ENCODE measurements around the gene UBA6. TPM values are rescaled to one million over a fixed set of nuclear protein-coding genes. Genes with fewer than 3 reads are reported as not detected.
"Not testable (repeated sequence)": the region's sequence is repeated elsewhere in the genome, so short reads cannot be mapped to it uniquely, and the experiment has no call there.

UBA6 gene
- polyA plus RNA-seq, 2 of the 4 experiments (the other 2 are of a cell fraction), result 33.9 to 84.6 TPM

DNA sequence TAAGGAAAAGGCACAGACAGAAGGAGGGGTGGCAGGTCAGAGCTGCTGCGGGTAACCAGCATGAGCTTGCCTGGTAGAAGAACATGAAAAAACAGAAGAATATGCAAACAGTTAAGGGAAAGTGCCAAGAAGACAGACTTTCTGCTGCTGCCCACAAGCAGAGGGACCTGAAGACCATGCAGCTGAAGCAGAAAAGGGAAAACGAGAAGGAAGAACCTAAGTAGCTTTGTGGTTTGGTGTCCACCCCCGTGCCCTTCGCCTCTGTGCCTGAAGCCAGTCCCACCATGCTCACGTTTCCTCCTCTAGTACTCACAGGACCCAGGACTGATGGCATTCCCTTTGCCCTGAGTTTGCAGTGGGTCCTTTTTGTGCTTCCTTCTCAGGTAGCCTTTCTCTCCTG, 62.8 kb downstream of the UBA6 start (continued):
- TF ChIP-seq NFE2L2 (conservative IDR thresholded peaks at IDR 0.05; ENCODE audit: low read length), result no peak
- TF ChIP-seq FOXS1 (CRISPR knock-in tag; IDR thresholded peaks at IDR 0.05), result no peak

DNA sequence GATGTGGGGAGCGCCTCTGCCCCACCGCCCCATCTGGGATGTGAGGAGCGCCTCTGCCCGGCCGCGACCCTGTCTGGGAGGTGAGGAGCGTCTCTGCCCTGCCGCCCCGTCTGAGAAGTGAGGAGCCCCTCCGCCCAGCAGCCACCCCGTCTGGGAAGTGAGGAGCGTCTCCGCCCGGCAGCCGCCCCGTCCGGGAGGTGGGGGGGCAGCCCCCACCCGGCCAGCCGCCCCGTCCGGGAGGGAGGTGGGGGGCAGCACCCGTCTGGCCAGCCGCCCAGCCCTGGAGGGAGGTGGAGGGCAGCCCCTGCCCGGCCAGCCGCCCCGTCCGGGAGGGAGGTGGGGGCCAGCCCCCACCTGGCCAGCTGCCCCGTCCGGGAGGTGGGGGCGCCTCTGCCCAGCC, 64.0 kb downstream of the UBA6 start:
- H3K4me3 ChIP-seq; H3K9me3 ChIP-seq; H3K4me2 ChIP-seq; H3K27ac ChIP-seq; POLR2A ChIA-PET; DNase-seq (ENCODE audit: low read depth in 1 of 2, low spot score in 1 of 2); CTCF ChIA-PET; FAIRE-seq; ATAC-seq; H3K4me1 ChIP-seq: not testable (repeated sequence)
- WGBS (ENCODE audit: missing lambda C conversion rate), result no CpG with 5 or more reads among the region's 30 CpGs

DNA sequence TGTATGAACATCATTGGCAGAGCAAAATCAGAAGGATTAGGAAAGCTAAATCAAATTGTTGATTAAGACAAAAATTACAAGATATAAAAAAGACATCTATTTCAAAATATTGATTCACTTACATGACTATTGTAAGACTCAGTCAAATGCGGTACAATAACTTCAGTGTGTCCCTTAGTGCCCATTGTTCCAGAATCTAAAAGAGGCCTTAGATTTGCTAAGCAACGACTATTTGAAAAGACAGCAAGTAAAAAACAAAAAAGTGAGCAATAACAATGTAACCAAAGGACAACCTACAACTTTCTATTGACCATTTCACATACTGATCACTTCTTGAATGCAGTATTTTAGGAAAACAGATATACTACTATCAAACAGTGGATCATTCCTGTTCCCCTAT, 65.6 kb downstream of the UBA6 start:
- H3K4me1 ChIP-seq, result no peaks in the 10 kb centered on the region
- FAIRE-seq, result no peak
- CTCF ChIA-PET, result no interaction called here
- 92% methylated on average over 2 of the region's 2 CpGs for WGBS (ENCODE audit: missing lambda C conversion rate)
- H3K4me2 ChIP-seq, result no peak overlapping the region
- POLR2A ChIA-PET, result no interaction called here
- no peak overlapping the region for H3K4me3 ChIP-seq
- no peak for DNase-seq (ENCODE audit: low read depth in 1 of 2, low spot score in 1 of 2)
- no peaks in the 10 kb centered on the region for H3K9me3 ChIP-seq
- ATAC-seq, result no peak
- no peak overlapping the region for H3K27ac ChIP-seq
- no peak for TF ChIP-seq RAD21 (conservative IDR thresholded peaks at IDR 0.05 in 1 of 2, IDR thresholded peaks at IDR 0.05 in 1 of 2)
- TF ChIP-seq CHD4 (IDR thresholded peaks at IDR 0.05; ENCODE audit: borderline replicate concordance), result no peak
- TF ChIP-seq, protein P1, sequence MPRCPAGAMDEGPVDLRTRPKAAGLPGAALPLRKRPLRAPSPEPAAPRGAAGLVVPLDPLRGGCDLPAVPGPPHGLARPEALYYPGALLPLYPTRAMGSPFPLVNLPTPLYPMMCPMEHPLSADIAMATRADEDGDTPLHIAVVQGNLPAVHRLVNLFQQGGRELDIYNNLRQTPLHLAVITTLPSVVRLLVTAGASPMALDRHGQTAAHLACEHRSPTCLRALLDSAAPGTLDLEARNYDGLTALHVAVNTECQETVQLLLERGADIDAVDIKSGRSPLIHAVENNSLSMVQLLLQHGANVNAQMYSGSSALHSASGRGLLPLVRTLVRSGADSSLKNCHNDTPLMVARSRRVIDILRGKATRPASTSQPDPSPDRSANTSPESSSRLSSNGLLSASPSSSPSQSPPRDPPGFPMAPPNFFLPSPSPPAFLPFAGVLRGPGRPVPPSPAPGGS (IDR thresholded peaks at IDR 0.05), result no peak
- TF ChIP-seq NPAS2 (CRISPR knock-in tag; IDR thresholded peaks at IDR 0.05; ENCODE audit: borderline replicate concordance), result no peak
- no peak for TF ChIP-seq FOSL2 (IDR thresholded peaks at IDR 0.05)
- TF ChIP-seq FOSL2 (CRISPR knock-in tag; IDR thresholded peaks at IDR 0.05), result no peak
- no peak for TF ChIP-seq USF2 (IDR thresholded peaks at IDR 0.05)
- no peak for TF ChIP-seq HEYL (CRISPR knock-in tag; IDR thresholded peaks at IDR 0.05)
- TF ChIP-seq POLR2AphosphoS2 (conservative IDR thresholded peaks at IDR 0.05; ENCODE audit: low read length), result no peak
- TF ChIP-seq NFE2L2 (conservative IDR thresholded peaks at IDR 0.05; ENCODE audit: low read length), result no peak
- TF ChIP-seq, protein P2, sequence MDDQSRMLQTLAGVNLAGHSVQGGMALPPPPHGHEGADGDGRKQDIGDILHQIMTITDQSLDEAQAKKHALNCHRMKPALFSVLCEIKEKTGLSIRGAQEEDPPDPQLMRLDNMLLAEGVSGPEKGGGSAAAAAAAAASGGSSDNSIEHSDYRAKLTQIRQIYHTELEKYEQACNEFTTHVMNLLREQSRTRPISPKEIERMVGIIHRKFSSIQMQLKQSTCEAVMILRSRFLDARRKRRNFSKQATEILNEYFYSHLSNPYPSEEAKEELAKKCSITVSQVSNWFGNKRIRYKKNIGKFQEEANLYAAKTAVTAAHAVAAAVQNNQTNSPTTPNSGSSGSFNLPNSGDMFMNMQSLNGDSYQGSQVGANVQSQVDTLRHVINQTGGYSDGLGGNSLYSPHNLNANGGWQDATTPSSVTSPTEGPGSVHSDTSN (IDR thresholded peaks at IDR 0.05), result no peak
- TF ChIP-seq TP53 (CRISPR knock-in tag; IDR thresholded peaks at IDR 0.05), result no peak
- TF ChIP-seq ZNF302 (CRISPR knock-in tag; IDR thresholded peaks at IDR 0.05), result no peak
- no peak for TF ChIP-seq ESRRA (IDR thresholded peaks at IDR 0.05; ENCODE audit: borderline replicate concordance, low read length)
- TF ChIP-seq, protein P3, sequence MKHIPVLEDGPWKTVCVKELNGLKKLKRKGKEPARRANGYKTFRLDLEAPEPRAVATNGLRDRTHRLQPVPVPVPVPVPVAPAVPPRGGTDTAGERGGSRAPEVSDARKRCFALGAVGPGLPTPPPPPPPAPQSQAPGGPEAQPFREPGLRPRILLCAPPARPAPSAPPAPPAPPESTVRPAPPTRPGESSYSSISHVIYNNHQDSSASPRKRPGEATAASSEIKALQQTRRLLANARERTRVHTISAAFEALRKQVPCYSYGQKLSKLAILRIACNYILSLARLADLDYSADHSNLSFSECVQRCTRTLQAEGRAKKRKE (CRISPR knock-in tag; IDR thresholded peaks at IDR 0.05; ENCODE audit: low read depth), result no peak
- no peak for TF ChIP-seq ZC3H11A (IDR thresholded peaks at IDR 0.05)

DNA sequence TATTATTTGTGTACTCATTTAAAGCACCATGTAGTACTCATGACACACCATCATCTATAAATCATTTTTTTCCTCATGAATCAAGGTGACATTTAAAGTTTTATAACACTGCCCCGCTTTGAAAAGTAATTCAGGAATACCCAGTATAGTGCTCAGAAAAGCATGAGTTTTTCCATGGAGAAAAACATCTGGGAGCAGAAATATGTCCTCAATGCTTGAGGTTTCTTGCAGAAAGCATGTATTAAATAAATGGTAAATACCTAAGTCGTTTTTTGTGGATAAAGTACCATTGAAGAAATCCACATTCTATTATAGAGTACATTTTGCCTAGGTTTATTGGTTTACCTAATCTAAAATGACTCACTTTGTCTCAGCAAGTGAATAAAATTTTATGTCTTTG, 66.2 kb downstream of the UBA6 start:
- no peak overlapping the region for H3K4me3 ChIP-seq
- DNase-seq (ENCODE audit: low read depth in 1 of 2, low spot score in 1 of 2) (no peak), ATAC-seq (no peak), FAIRE-seq (no peak)
- ChIA-PET POLR2A (no interaction called here), CTCF (no interaction called here)
- TF ChIP-seq NPAS2 (CRISPR knock-in tag; IDR thresholded peaks at IDR 0.05; ENCODE audit: borderline replicate concordance) (no peak), ZNF302 (CRISPR knock-in tag; IDR thresholded peaks at IDR 0.05) (no peak), GATA3 (IDR thresholded peaks at IDR 0.05; ENCODE audit: borderline replicate concordance) (no peak), ELK1 (IDR thresholded peaks at IDR 0.05; ENCODE audit: low read depth, low read length) (no peak), TP53 (CRISPR knock-in tag; IDR thresholded peaks at IDR 0.05) (no peak), SMC3 (IDR thresholded peaks at IDR 0.05) (no peak), ESRRA (IDR thresholded peaks at IDR 0.05; ENCODE audit: borderline replicate concordance, low read length) (no peak), NFE2L2 (conservative IDR thresholded peaks at IDR 0.05; ENCODE audit: low read length) (no peak), TFCP2L1 (CRISPR knock-in tag; IDR thresholded peaks at IDR 0.05) (no peak), EHMT2 (IDR thresholded peaks at IDR 0.05; ENCODE audit: low read depth) (no peak), ZFP36 (IDR thresholded peaks at IDR 0.05; ENCODE audit: borderline replicate concordance, partially characterized antibody) (no peak), PHF8 (IDR thresholded peaks at IDR 0.05; ENCODE audit: borderline replicate concordance, low read depth) (no peak)
- TF ChIP-seq, protein P4, sequence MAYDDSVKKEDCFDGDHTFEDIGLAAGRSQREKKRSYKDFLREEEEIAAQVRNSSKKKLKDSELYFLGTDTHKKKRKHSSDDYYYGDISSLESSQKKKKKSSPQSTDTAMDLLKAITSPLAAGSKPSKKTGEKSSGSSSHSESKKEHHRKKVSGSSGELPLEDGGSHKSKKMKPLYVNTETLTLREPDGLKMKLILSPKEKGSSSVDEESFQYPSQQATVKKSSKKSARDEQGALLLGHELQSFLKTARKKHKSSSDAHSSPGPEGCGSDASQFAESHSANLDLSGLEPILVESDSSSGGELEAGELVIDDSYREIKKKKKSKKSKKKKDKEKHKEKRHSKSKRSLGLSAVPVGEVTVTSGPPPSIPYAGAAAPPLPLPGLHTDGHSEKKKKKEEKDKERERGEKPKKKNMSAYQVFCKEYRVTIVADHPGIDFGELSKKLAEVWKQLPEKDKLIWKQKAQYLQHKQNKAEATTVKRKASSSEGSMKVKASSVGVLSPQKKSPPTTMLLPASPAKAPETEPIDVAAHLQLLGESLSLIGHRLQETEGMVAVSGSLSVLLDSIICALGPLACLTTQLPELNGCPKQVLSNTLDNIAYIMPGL (CRISPR knock-in tag; IDR thresholded peaks at IDR 0.05; ENCODE audit: borderline replicate concordance), result no peak
- H3K9me3 ChIP-seq, result no peaks in the 10 kb centered on the region
- no peak overlapping the region for H3K4me2 ChIP-seq
- 51% methylated on average over 2 of the region's 2 CpGs for WGBS (ENCODE audit: missing lambda C conversion rate)
- no peak overlapping the region for H3K27ac ChIP-seq
- H3K4me1 ChIP-seq, result no peaks in the 10 kb centered on the region
